ENCODE data around the gene GLB1L3. TPM values are rescaled to one million over a fixed set of nuclear protein-coding genes. Genes with fewer than 3 reads are reported as not detected.

The GLB1L3 gene
- total RNA-seq, 1 experiment from 2014 or later, result not detected

DNA sequence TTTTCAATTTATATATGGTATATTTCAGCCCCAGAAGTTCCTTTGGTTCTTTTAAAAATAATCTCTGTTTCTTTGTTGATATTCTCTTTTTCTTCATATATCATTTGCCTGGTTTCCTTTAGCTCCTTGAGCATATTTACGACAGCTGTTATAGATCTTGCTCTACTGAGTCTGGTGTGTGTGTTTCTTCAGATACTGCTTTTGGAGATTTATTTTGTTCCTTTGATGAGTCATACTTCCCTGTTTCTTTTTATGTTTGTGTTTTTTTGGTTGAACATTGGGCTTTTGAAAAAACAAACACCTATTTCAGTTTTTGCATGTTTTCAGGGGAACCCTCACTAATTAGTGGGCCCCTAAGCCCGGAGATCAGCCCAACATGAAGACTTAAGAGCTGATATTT is 79.0 kb downstream of the GLB1L3 start:
- ChIA-PET POLR2A (no interaction called here), CTCF (no interaction called here), RAD21 (ENCODE audit: low non-redundant PET in 1 of 2, low total read pairs in 2 of 2, uncharacterized antibody in 2 of 2, unreplicated experiment in 2 of 2) (no interaction called here)
- intact Hi-C loops (cut with micrococcal nuclease), result no loop called here
- H3K27ac ChIP-seq (ENCODE audit: low read depth, low read length), result no peak overlapping the region
- H3K9me3 ChIP-seq (ENCODE audit: control insufficient read depth in 1 of 2, insufficient read depth in 1 of 2, low read depth in 1 of 2, low read length in 2 of 2), result no peaks in the 10 kb centered on the region
- TF ChIP-seq, protein P1, sequence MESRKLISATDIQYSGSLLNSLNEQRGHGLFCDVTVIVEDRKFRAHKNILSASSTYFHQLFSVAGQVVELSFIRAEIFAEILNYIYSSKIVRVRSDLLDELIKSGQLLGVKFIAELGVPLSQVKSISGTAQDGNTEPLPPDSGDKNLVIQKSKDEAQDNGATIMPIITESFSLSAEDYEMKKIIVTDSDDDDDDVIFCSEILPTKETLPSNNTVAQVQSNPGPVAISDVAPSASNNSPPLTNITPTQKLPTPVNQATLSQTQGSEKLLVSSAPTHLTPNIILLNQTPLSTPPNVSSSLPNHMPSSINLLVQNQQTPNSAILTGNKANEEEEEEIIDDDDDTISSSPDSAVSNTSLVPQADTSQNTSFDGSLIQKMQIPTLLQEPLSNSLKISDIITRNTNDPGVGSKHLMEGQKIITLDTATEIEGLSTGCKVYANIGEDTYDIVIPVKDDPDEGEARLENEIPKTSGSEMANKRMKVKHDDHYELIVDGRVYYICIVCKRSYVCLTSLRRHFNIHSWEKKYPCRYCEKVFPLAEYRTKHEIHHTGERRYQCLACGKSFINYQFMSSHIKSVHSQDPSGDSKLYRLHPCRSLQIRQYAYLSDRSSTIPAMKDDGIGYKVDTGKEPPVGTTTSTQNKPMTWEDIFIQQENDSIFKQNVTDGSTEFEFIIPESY (IDR thresholded peaks at IDR 0.05; ENCODE audit: extremely low read depth, insufficient replicate concordance, low read length), result no peak
- TF ChIP-seq ZNF274 (IDR thresholded peaks at IDR 0.05; ENCODE audit: low read depth, low read length), result no peak
- TF ChIP-seq SIN3A (IDR thresholded peaks at IDR 0.05; ENCODE audit: low read depth), result no peak
- no peak for TF ChIP-seq EGR1 (IDR thresholded peaks at IDR 0.05; ENCODE audit: low read depth)
- TF ChIP-seq, protein P2, sequence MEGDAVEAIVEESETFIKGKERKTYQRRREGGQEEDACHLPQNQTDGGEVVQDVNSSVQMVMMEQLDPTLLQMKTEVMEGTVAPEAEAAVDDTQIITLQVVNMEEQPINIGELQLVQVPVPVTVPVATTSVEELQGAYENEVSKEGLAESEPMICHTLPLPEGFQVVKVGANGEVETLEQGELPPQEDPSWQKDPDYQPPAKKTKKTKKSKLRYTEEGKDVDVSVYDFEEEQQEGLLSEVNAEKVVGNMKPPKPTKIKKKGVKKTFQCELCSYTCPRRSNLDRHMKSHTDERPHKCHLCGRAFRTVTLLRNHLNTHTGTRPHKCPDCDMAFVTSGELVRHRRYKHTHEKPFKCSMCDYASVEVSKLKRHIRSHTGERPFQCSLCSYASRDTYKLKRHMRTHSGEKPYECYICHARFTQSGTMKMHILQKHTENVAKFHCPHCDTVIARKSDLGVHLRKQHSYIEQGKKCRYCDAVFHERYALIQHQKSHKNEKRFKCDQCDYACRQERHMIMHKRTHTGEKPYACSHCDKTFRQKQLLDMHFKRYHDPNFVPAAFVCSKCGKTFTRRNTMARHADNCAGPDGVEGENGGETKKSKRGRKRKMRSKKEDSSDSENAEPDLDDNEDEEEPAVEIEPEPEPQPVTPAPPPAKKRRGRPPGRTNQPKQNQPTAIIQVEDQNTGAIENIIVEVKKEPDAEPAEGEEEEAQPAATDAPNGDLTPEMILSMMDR (IDR thresholded peaks at IDR 0.05 in 2 of 3, conservative IDR thresholded peaks at IDR 0.05 in 1 of 3; ENCODE audit: borderline replicate concordance in 1 of 3, insufficient read depth in 1 of 3, low read depth in 2 of 3, low read length in 2 of 3), result no peak
- no peak for TF ChIP-seq EZH2 (IDR thresholded peaks at IDR 0.05)
- TF ChIP-seq, protein P3, sequence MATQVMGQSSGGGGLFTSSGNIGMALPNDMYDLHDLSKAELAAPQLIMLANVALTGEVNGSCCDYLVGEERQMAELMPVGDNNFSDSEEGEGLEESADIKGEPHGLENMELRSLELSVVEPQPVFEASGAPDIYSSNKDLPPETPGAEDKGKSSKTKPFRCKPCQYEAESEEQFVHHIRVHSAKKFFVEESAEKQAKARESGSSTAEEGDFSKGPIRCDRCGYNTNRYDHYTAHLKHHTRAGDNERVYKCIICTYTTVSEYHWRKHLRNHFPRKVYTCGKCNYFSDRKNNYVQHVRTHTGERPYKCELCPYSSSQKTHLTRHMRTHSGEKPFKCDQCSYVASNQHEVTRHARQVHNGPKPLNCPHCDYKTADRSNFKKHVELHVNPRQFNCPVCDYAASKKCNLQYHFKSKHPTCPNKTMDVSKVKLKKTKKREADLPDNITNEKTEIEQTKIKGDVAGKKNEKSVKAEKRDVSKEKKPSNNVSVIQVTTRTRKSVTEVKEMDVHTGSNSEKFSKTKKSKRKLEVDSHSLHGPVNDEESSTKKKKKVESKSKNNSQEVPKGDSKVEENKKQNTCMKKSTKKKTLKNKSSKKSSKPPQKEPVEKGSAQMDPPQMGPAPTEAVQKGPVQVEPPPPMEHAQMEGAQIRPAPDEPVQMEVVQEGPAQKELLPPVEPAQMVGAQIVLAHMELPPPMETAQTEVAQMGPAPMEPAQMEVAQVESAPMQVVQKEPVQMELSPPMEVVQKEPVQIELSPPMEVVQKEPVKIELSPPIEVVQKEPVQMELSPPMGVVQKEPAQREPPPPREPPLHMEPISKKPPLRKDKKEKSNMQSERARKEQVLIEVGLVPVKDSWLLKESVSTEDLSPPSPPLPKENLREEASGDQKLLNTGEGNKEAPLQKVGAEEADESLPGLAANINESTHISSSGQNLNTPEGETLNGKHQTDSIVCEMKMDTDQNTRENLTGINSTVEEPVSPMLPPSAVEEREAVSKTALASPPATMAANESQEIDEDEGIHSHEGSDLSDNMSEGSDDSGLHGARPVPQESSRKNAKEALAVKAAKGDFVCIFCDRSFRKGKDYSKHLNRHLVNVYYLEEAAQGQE (IDR thresholded peaks at IDR 0.05; ENCODE audit: low read depth), result no peak
- no peak for TF ChIP-seq CBX3 (IDR thresholded peaks at IDR 0.05; ENCODE audit: low read depth)
- H2AFZ ChIP-seq (ENCODE audit: low read depth, low read length, poor library complexity, severe bottlenecking), result no peak overlapping the region
- H3K79me2 ChIP-seq (ENCODE audit: insufficient read depth, low read length), result no peaks in the 10 kb centered on the region
- no peak for ATAC-seq
- H3K27me3 ChIP-seq (ENCODE audit: insufficient read depth, low read length), result no peaks in the 10 kb centered on the region
- H3K36me3 ChIP-seq (ENCODE audit: control insufficient read depth in 1 of 2, insufficient read depth in 2 of 2, low read length in 2 of 2), result no peaks in the 10 kb centered on the region
- BruUV-seq (replicated peaks), result no TSS peak
- H3K9me2 ChIP-seq (ENCODE audit: insufficient read depth), result no peaks in the 10 kb centered on the region
- no peak overlapping the region for H3K9ac ChIP-seq (ENCODE audit: low read length)
- no peaks in the 10 kb centered on the region for H4K20me1 ChIP-seq (ENCODE audit: insufficient read depth)
- H3K4me3 ChIP-seq (replicated peaks in 1 of 2; ENCODE audit: low read depth in 1 of 2, low read length in 2 of 2), result no peak overlapping the region
- no peak for DNase-seq (ENCODE audit: low read depth, low spot score)
- no peak overlapping the region for H3K4me2 ChIP-seq (ENCODE audit: low read length)
- no peaks in the 10 kb centered on the region for H3K4me1 ChIP-seq (ENCODE audit: control insufficient read depth in 1 of 2, insufficient read depth in 2 of 2, low read length in 2 of 2)
